DOHH2 (cell line): ENCODE results near the gene IRF2.

Source experiments
- EZH2phosphoT487 ChIP-seq: fragments of 200-600 bp; sonication (generic); IDR thresholded peaks from 2 replicates; pipeline ENCODE4 v1.6.1; 2017; ENCODE audit warnings: borderline replicate concordance, mild to moderate bottlenecking, antibody characterized with exemption, low read length, moderate library complexity, mixed read lengths
- TF ChIP-seq, protein P1 (sequence below): fragments of 200-600 bp; sonication (generic); IDR thresholded peaks from one replicate; pipeline ENCODE4 v1.5.1; 2014; ENCODE audit warnings: antibody characterized with exemption, mild to moderate bottlenecking, low read depth, low read length; ENCODE audit not compliant: poor library complexity, severe bottlenecking

- TF ChIP-seq, protein P1, sequence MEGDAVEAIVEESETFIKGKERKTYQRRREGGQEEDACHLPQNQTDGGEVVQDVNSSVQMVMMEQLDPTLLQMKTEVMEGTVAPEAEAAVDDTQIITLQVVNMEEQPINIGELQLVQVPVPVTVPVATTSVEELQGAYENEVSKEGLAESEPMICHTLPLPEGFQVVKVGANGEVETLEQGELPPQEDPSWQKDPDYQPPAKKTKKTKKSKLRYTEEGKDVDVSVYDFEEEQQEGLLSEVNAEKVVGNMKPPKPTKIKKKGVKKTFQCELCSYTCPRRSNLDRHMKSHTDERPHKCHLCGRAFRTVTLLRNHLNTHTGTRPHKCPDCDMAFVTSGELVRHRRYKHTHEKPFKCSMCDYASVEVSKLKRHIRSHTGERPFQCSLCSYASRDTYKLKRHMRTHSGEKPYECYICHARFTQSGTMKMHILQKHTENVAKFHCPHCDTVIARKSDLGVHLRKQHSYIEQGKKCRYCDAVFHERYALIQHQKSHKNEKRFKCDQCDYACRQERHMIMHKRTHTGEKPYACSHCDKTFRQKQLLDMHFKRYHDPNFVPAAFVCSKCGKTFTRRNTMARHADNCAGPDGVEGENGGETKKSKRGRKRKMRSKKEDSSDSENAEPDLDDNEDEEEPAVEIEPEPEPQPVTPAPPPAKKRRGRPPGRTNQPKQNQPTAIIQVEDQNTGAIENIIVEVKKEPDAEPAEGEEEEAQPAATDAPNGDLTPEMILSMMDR = no peak
- TF ChIP-seq EZH2phosphoT487 = no peak
These were observed 1.5 kb downstream of the IRF2 start for GRCh38 chr4:184472614-184473498.
